Measurements from ENCODE around the gene ACOXL. TPM values are rescaled to one million over a fixed set of nuclear protein-coding genes. Genes with fewer than 3 reads are reported as not detected.

The ACOXL gene
- total and polyA plus RNA-seq, 3 donors from 2014 or later, result 4.9 to 7.9 (median 5.3) TPM

DNA sequence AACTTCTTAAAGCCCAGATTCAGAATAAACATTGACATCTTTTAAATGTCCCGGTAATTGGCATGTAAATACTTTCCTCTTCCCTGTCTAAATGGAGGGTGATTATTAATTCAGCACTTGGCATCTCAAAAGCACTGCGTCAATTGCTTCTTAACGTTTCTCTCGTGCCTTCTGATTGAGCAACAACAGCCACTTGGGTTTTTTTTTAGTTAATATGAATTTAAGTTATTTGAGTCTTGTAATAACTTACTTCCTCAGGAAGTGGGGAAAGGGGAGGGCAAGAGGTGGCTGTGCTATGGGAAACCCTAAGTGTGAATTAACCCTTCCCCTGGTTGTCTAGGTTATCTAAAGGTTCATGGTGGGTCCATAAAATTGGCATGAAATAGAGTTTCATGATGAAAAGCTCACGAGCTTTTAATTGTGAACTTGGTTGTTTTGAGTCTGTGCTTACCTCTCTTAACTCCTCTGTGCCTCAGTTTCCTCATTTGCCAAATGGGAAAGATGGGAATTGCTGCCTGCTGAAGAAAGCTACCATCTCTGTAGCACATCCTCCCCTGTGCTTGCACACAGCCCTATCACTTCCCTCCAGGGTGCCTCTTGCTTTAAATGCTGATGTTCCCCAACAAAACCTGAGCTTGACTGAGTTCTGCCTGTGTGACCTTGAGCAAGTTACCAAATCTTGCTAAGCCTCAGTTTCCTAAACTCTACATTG lies 262.0 kb downstream of the ACOXL start:
- 58 to 67% methylated on average over 5 of the region's 5 CpGs for WGBS, 2 donors
- no peak overlapping the region for H3K27ac ChIP-seq
- no peaks in the 10 kb centered on the region for H3K9me3 ChIP-seq
- TF ChIP-seq POLR2A (IDR thresholded peaks at IDR 0.05), result no peak
- TF ChIP-seq, protein P1, sequence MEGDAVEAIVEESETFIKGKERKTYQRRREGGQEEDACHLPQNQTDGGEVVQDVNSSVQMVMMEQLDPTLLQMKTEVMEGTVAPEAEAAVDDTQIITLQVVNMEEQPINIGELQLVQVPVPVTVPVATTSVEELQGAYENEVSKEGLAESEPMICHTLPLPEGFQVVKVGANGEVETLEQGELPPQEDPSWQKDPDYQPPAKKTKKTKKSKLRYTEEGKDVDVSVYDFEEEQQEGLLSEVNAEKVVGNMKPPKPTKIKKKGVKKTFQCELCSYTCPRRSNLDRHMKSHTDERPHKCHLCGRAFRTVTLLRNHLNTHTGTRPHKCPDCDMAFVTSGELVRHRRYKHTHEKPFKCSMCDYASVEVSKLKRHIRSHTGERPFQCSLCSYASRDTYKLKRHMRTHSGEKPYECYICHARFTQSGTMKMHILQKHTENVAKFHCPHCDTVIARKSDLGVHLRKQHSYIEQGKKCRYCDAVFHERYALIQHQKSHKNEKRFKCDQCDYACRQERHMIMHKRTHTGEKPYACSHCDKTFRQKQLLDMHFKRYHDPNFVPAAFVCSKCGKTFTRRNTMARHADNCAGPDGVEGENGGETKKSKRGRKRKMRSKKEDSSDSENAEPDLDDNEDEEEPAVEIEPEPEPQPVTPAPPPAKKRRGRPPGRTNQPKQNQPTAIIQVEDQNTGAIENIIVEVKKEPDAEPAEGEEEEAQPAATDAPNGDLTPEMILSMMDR (IDR thresholded peaks at IDR 0.05), result no peak
- no peak overlapping the region for H3K4me3 ChIP-seq
- no peaks in the 10 kb centered on the region for H3K36me3 ChIP-seq (ENCODE audit: low read depth, missing control alignments)
- H3K27me3 ChIP-seq, result no peaks in the 10 kb centered on the region
- no peak for DNase-seq
- no peaks in the 10 kb centered on the region for H3K4me1 ChIP-seq
- intact Hi-C loops (cut with DNase I; ENCODE audit: low total_unique reads), result no loop called here

DNA sequence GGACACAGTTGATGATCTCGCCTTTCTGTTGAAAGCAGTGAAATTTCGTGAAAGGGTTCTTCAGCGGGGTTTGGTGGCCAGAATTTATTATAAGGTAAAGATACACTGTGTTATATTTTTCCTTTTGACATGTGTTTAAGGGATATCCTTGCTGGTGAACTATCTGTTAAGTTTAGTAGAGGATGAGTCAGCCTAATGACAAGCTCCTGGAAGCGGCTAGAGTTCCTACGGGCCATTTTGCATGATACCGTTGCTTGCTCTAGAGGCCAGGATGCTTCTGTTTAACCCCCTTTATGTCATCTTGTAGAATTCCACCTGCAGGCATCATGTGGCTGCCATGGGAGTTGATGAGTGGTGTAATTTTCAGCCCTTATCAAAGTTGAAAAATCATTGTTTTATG lies 263.5 kb downstream of the ACOXL start:
- no peak for DNase-seq
- no peak overlapping the region for H3K27ac ChIP-seq
- no peaks in the 10 kb centered on the region for H3K9me3 ChIP-seq
- H3K36me3 ChIP-seq (ENCODE audit: low read depth, missing control alignments), result no peaks in the 10 kb centered on the region
- no peaks in the 10 kb centered on the region for H3K27me3 ChIP-seq
- TF ChIP-seq POLR2A (IDR thresholded peaks at IDR 0.05), result no peak
- TF ChIP-seq, protein P1 (IDR thresholded peaks at IDR 0.05), result no peak
- 89 to 92% methylated on average over 6 of the region's 6 CpGs for WGBS, 2 donors
- H3K4me1 ChIP-seq, result no peaks in the 10 kb centered on the region
- intact Hi-C loops (cut with DNase I; ENCODE audit: low total_unique reads), result no loop called here
- no peak overlapping the region for H3K4me3 ChIP-seq

DNA sequence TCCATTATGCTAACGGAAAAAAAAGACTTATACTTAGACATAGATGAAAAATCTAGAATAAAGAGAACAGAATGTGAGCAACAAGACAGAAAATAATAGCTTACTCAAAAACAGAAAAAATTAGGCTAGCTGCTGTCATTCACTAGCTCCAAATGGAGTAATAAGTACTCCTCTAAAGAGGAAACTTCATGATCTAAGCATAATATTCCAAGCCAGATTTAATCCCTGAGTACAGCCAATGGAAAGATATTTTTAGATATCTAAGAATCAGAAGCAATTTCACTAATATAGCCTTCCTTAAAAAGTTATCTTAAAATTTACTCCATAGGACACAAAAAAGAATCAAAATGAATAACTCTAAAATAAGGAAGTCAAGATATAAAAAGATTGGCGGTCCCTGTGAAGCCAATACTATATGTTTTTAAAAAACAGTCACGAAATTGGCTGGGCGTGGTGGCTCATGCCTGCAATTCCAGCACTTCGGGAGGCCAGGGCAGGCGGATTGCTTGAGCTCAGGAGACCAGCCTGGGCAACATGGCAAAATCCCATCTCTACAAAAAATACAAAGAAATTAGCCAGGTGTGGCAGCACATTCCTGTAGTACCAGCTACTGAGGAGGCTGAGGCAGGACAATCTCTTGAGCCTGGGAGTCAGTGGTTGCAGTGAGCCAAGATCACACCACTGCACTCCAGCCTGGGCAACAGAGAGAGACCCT lies 265.1 kb downstream of the ACOXL start:
- H3K27ac ChIP-seq, result no peak overlapping the region
- WGBS, 2 donors, result 74 to 80% methylated on average over 6 of the region's 6 CpGs
- DNase-seq, result no peak

DNA sequence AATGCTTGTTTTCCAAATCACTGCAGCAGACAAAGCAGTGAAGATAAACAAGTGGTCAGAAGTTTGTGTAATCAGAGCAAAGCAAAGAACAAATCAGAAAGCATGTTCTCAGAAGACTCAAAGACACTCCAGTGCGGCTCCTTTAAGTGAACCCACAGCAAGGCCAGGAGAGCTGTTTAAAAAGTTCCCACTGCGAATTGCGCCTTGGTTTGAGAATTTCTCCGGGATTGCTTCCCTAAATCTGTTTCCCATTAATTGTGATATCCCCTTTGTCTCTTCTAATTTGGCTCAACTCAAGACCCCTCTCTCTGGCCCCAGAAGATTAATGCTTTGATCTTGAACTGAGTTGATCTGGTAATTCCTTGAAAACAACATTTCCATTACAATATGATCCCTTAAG lies 265.9 kb downstream of the ACOXL start:
- H3K9me3 ChIP-seq, result no peaks in the 10 kb centered on the region
- H3K27ac ChIP-seq, result no peak overlapping the region
- no peak overlapping the region for H3K4me3 ChIP-seq
- DNase-seq, result no peak
- TF ChIP-seq POLR2A (IDR thresholded peaks at IDR 0.05), result no peak
- TF ChIP-seq, protein P1 (IDR thresholded peaks at IDR 0.05), result no peak
- no peaks in the 10 kb centered on the region for H3K4me1 ChIP-seq
- intact Hi-C loops (cut with DNase I; ENCODE audit: low total_unique reads), result no loop called here
- WGBS, 2 donors, result 43 to 61% methylated on average over 4 of the region's 4 CpGs
- H3K27me3 ChIP-seq, result no peaks in the 10 kb centered on the region
- H3K36me3 ChIP-seq (ENCODE audit: low read depth, missing control alignments), result no peaks in the 10 kb centered on the region

More for the DNA sequence above, 265.1 kb downstream of the ACOXL start:
- Histone ChIP-seq H3K9me3 (no peaks in the 10 kb centered on the region), H3K27me3 (no peaks in the 10 kb centered on the region), H3K4me1 (no peaks in the 10 kb centered on the region), H3K36me3 (ENCODE audit: low read depth, missing control alignments) (no peaks in the 10 kb centered on the region), H3K4me3 (no peak overlapping the region)
- intact Hi-C loops (cut with DNase I; ENCODE audit: low total_unique reads), result no loop called here
- no peak for TF ChIP-seq POLR2A (IDR thresholded peaks at IDR 0.05)
- TF ChIP-seq, protein P1 (IDR thresholded peaks at IDR 0.05), result no peak

Measured in testis (tissue), 3 donors.